Activated naive CD4-positive, alpha-beta T cell treated with anti-CD3 and anti-CD28 coated beads, Interleukin-2, amount 50 U/mL, for 16 hours (primary cell): ENCODE measurements around the gene DNAH3.
"Not testable (repeated sequence)": the region's sequence is repeated elsewhere in the genome, so short reads cannot be mapped to it uniquely, and the experiment has no call there.

Experiments used
- DNase-seq: peaks from one replicate; pipeline ENCODE4 v3.0.0-alpha.2; 2020

DNAH3 gene

DNA sequence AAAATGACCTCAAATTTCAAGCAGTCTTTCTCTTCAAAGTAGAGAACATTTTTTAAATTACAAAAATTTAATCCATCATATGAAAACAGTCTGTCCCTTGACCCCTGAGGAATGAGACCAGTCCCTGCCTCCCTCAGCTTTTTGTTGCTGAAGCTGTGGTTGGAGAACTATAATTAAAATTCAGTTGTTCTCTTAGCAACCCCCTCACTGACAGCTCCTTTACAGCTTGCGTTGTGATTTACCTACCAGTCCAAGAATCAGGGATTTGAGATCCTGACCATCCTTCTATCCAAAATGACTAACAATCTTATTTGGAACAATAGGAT is 220.3 kb downstream of the DNAH3 start:
- no peak for DNase-seq

DNA sequence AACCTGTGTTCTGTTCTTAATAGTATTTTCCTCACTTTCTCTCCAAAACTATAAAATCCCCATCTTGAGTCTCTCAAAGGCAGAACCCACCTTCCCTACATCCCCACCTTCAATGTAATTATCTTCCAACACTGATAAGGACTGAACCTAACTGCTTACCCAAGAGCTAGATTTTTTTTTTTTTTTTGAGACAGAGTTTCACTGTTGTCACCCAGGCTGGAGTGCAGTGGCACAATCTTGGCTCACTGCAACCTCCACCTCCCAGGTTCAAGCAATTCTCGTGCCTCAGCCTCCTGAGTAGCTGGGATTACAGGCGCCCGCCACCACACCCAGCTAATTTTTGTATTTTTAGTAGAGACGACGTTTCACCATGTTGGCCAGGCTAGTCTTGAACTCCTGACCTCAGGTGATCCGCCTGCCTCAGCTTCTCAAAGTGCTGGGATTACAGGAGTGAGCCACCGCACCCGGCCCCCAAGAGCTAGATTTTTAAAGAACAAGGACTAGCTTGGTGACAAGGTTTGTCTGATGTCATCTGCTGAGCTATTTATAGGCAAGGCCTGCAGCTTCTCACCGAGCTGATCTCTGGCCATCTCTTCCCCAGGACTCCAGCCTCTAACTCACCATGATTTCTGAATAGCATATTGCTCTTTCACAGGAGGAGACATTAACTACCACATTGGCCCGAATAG is 220.8 kb downstream of the DNAH3 start:
- not testable (repeated sequence) for DNase-seq

DNA sequence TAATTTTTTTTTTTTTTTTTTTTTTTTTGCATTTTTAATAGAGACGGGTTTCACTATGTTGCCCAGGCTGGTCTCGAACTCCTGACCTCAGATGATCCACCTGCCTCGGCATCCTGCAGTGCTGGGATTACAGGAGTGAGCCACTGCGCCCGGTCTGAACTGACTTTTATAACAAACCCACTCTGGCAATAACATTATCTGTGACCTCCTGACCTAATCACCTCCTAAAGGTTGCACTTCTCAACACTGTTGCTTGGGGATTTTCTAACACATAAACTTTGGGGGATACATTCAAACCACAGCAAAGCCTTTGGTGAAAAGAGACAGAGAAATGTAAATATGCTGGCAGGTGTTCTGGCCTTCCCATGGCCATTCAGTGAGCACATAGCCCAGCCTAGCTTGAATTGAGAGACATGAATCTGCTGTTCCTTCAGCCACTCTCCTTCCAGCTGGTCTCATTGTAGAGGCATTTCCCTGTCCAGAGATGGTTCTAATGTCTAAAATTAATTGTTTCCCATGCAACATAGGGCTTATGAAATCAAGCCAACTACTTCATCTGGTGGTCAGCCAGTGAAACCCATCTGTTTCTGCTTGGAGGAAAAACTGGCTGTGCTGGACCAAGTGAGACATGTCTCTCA is 221.8 kb downstream of the DNAH3 start:
- no peak for DNase-seq

DNA sequence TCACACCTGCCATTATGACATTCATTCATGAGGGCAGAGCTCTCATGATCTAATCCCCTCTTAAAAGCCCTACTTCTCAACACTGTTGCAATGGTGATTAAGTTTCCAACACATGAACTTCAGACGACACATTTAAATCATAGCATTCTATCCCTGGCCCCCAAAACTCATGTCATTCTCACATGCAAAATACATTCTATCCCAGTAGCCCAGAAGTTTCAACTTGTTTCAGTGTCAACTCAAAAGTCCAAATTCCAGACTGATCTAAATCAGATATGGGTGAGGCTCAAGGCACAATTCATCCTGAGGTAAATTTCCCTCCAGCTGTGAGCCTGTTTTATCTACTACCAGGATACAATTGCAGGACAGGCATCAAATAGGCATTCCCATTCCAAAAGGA is 224.9 kb downstream of the DNAH3 start:
- DNase-seq: no peak

DNA sequence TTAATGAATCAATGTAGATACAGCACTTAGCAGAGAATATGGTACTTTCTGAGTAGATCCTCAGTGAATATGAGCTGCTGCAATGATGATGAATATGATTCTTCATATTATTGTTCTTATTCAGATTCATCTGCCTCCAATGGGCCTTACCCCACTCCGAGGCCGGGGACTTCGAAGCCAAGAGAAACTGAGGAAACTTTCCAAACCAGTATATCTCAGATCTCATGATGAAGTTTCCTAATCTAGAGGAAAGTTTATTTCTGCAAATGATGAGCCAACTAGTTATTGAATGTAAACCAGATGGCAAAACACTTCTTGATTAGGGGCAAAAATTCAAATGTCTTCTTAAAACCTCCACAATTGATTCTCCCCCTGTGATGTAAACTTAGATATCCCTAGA is 226.8 kb downstream of the DNAH3 start:
- no peak for DNase-seq

DNA sequence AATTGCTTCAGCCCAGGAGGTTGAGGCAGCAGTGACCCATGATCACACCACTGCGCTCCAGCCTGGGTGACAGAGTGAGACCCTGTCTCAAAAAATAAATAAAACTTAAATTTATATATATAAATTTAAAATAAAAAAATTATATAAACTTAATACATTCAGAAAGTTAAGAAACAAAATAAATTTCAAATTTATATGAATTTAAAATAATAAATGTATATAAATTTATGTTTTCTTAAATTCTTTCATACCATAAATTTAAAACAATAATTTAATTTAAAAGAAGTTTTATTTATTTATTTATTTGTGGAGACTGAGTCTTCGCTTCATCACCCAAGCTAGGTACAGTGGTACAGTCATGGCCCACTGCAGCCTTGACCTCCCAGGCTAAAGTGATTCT is 229.8 kb downstream of the DNAH3 start:
- DNase-seq: no peak

DNA sequence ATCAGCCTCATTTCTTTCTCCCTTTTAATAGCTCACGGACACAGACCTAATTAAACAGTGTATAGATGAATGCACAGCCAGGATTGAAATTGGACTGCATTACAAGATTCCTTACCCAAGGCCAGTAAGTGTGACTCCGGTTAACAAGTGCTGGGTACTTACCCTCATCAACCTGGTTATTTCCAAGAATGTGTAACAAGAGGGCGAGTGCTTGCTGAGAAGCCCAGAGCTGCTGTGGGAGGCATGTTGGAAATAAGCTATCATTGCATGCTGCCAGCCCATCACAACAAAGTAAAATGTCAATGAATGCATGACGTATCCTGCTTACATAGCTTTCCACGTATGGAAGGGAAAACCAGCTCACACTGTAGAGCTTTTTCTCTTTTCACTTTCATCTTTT is 230.6 kb downstream of the DNAH3 start:
- no peak for DNase-seq

DNA sequence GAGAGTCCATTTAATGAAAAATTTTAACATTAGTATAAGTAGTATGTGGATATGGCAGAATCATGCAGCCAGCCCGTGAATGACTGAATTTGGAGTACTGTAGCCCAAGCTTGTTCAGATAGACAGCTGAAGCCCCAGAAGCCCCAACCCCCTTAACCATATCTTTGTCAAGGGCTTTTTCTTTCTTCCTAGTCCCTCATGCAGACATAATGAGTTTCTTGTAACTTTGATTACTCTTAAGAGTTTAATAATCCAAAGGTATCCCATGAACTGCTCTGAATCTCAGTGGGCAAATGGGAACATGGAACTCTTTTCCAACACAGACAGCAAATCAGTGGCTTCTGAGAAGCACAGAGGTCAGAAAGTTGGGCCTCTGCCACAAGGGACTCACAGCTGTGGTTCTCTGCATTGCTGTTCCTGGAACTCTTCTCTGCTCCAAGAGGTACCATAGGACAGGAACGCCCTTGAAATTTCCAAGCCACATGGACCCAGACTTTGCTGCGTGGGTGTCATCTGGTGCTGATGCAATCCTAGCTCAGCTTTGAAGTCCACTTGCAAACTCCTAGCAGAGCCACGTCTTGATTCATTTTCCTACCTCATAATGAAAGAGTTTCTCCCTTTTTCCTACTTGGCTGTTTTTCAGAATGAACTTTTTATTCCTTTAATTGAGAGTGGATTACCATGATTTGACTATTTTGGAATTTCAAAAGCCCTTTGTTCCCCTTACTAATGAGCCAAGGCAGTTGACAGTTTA is 232.0 kb downstream of the DNAH3 start:
- DNase-seq: no peak

DNA sequence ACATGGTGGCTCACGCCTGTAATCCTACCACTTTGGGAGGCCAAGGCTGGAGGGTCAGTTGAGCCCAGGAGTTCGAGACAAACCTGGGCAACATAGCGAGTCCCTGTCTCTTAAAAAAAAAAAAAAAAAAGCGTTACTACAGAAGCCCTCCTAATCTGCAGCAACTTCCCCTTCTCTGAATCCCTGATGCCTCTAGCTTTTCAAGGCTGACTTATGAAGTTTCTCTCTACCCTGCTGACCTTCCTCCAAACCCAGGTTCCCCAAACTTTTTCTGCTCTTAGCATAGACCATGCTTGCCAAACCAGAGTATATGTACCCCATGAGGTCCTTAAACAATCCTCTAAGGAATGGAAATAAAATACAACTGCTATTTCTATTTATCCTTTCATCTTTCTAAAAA is 233.7 kb downstream of the DNAH3 start:
- DNase-seq: no peak

DNA sequence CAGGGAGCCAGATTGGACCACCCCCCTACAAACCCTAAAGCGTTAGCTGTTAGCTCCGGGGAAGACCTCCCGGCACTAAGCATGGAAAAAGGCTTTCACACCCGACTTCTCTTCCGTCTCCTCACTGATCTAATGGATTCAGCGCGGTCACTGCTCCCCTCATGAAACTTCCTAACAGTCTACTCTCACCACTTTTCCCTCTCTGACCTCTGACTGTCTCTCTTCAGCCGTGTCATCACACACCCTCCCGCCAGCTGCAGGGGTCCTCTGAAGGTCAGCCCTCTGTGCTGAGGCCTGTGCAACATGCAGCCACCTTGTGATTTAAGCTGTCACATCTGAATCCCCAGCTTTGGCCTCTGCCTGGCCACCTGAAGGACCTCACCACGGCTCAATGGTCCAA is 234.4 kb downstream of the DNAH3 start:
- DNase-seq: no peak

DNA sequence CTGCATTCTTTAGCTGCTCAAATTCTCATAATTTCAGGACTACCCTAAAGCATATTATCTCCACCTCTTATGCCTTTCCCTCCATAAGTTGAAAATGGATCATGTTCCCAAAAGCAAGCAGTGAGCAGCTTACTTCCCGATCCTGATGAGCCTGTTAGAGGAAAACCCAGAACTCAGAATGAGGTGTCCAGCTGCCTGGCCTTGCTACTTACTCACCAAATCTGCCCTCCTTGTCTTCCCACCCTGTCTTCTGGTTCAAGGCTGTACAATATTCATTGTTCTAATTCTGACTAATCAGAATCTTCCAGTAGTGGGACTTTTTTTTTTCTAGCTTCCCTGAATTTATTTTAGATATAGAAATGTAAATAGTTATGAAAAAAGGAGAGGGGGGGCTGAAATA is 239.3 kb downstream of the DNAH3 start:
- no peak for DNase-seq

DNA sequence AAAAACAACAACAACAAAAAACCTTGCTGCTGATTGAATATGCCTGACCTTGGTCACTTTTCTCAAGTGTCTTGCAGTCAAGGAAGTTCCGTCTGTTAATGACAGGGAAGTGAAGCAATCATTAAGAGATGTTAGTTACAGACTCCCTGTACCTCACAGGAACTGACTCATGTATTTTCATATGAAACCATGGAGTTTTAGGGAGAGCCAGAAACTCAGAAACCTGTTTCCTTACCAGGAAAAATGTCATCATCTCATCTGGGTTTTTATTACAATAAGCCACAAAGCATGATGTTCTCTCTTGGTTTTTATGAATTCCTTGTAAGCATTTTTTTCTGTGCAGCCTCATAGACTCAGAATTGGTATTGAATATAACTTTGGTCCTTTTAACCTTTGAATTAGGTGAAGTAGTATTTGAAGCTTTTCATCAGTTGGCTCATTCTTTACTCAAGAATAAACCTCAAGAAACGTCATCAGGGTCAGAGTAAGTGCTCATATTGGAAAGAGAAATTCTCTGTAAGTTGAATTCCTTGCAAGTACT is 239.8 kb downstream of the DNAH3 start:
- DNase-seq: no peak

DNA sequence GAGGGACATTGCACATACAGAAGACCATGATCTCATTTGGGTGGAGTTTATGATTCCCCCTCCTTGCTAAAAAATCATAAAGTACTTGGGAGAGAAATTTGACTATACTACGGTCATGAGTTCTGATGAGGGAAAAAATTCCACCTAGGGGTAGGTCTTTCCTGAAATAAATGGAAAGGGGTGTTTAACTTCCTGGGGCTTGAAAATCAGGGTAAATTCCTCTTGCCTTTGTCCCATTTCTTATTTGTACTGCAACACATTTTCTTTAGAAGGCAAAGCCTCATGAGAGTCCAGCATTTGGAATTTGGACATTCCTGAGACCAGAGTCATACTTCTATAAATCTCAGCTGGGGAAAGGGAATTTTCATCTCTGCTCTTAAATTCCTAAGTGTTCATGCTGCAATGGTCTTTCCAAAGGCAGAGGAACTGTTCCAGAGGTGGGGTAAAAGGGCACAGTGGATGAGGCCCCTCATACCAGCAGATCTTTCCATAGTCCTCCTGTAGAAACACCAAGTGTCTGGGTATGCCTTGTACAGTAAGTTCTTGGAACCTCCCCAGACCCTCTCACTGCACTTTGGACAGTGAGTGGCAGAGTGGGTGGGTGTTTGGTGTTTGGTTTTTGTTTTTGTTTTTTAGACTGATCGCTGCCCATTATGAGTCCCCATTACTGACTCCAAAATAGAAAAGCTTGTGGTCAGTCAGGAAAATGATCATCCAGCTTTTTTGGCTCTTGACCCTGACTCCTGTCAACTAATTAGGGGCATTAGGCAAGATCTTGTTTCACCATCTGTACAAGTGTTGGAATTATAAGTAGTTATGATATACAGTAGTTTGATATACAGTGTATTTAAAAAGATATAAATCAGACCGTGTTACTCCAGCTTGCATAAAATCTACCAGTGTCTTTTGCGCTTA is 244.0 kb downstream of the DNAH3 start:
- no peak for DNase-seq

DNA sequence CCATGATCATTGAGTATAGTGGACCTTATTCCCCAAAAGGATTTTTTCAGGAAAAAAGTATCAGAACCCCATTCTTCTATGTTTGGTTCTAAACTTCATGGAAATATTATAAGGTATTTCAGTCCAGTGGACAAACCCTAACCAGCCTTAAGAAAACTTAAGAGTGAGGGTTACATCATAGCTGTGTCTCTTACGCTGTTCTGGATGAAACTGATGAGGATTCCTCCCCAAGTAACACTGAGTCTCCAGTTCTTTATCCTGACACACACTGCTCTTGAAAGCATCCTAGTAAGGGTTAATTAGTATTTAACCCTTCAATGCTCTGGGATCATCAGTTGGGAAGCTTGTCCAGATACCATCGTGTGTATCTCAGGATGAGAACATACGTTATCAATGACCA is 245.1 kb downstream of the DNAH3 start:
- no peak for DNase-seq

DNA sequence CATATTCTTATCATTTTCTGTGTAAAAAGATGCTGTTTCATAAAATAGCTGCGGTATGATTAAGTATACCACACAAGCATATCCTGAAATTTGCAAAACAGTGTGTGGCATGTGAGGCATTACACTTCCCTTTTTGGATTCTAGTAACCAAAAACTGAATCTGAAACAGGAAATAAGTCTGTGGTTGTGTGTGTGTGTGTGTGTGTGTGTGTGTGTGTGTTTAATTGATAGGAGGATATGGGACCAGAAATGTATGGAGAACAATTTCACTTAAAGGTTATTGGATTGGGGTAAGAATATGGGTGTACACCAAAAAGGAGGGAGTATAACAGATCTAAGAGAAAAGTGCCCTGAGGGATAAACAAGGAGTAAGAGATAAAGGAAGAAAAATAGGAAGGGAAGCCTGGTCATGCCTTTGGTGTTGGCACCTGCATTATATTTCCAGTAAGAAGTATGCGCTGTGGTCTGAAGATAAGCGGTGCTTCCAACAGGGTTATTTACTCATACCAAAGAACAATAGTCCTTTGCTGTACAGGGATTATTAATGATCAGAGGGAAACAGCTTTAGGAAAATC is 246.1 kb downstream of the DNAH3 start:
- no peak for DNase-seq

DNA sequence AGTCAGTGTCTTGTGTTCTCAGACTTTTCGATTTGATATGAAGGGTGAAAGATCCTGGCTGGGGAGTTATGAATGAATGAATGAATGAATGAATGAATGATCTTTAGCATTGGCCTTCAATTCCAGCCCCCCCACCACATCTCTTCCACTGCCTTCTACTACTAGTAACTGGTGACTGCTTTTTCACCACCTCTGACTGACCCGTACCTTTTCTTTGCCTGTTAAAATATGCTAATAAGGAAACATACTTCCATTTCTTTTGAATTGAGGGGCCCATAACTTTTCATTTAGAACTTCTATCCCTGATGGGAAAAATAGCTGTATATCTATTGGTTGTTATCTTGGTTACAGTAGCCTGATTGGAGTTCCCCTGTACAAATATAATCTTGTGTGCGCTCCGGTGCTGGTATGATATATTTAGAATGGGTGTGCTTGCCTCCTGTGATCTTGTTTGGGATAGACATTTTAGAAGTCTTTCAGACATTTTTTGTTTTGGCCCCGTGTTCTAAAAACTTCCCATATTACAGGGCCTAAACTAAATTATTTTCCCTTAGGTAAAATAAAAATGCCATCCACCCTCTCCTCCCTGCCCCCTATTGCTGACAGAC is 246.6 kb downstream of the DNAH3 start:
- DNase-seq: no peak

DNA sequence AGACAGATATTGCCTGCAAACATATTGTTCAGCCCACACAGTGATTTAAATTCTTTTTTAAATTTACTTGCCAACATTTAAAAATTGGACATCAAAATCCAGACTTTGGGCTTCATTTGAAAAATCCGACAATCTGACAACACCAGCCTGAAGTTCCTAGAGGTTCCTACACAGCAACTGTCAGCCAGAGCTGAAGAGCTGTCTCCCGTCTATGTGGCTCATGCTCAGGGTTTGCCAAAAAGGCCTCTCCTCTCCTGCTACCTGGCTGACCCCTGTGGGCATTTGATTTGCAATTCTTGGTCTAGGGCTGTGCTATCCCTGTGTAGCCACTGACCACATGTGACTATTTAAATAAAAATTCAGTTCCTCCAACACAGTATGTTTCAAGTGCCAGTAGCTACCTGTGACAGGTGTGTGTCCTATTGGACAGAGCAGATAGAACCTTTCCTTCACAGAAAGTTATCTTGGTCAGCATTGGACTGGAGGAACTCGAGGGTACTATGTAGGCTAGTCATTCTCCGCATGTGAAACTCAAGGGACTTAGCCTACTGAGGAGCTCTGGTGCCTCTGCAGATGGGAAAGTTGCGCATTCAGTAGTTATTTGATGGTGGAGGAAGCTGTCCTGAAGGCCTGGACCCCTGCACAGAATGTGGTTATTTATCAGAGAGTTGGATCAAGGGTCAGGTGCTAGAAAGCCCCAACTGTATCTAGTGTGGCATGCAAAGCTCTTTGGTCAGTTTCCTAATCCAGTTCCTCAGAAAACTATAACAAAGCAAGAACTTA is 247.3 kb downstream of the DNAH3 start:
- DNase-seq: no peak

DNA sequence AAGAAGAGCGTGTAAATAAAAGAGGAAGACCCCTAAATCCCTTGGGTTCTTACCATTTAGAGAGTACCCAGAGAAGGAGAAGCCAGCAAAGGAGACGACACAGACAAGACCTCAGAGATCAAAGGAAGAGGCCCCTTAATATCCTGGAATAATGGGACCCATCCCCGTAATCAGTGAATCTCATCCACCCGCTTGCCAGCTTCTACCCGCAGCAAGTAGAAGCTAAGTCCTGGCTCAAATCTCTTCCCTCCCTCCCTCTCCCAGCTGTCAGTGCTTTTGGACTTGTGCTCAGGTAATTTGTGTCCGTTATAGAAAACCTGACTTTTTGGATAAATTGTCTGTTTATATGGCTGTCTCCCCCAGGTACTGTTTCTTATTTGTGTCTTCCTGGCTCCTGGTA is 248.2 kb downstream of the DNAH3 start:
- no peak for DNase-seq

DNA sequence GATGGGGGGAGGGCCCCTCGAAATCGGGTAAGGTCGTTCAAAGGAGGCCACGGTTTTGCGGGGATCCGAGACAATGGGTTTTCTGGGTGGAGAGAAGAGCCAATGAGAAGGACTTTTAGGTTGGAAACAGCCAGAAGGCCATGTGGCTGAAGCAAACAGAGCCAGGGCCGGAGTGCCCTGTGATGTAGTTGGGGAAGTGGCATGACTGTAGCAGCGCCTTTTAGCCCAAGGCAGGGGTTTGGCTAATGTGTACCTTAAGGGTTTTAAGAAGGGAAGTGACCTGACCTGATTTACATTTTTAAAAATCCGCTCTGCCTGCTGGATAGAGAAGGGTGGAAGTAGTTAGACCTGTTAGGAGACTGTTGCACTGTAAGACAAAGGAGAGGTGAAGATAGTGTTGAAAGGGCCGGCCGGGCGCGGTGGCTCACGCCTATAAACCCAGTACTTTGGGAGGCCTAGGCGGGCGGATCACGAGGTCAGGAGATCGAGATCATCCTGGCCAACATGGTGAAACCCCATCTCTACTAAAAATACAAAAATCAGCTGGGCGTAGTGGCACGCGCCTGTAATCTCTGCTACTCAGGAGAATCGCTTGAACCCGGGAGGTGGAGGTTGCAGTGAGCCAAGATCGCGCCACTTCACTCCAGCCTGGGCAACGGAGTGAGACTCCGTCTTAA is 249.1 kb downstream of the DNAH3 start:
- no peak for DNase-seq

DNA sequence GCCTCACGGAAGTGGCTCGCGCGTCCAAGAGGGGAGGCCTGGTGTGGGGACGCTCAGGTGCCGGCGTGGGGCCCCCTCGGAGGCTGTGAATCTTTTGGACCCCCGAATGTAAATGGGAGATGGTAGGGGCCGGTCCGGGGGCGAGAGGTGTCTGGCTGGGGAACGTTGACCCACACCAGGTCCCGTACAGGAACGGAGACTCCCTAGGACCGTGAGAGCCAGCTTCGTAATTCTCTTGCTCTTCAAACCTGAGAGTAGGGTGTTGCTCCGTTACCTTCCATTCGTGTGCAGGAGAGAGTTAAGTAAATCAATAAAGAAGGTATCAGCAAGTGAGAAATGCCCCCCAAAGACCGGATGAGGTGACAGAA is 249.6 kb downstream of the DNAH3 start:
- no peak for DNase-seq
